SK-MEL-5 (cell line): Measurements from ENCODE around the gene PRR36. TPM values are rescaled to one million over a fixed set of nuclear protein-coding genes. Genes with fewer than 3 reads are reported as not detected.

ENCODE experiments used
- DNase-seq: peaks from one replicate; pipeline ENCODE4 v3.0.0-alpha.2; 2016; ENCODE audit warnings: low read depth, low spot score
- in situ Hi-C: cut with HindIII; loops from 2 replicates; pipeline ENCODE4 v1.10.0; 2016; ENCODE audit warnings: low sequenced_read_pairs, high pct_unique_total_duplicates, low pct_unique_long_range_greater_than_20kb
- total RNA-seq: library from RNA; depleted of rRNA; stranded (reverse); fragments of >200 nt; shearing (Covaris generic); gene quantifications from 2 replicates; pipeline ENCODE4 v1.2.3, GENCODE V29; 2014; rRNA removed

The PRR36 gene
- total RNA-seq, 1 experiment from 2014 or later, result not detected

DNA sequence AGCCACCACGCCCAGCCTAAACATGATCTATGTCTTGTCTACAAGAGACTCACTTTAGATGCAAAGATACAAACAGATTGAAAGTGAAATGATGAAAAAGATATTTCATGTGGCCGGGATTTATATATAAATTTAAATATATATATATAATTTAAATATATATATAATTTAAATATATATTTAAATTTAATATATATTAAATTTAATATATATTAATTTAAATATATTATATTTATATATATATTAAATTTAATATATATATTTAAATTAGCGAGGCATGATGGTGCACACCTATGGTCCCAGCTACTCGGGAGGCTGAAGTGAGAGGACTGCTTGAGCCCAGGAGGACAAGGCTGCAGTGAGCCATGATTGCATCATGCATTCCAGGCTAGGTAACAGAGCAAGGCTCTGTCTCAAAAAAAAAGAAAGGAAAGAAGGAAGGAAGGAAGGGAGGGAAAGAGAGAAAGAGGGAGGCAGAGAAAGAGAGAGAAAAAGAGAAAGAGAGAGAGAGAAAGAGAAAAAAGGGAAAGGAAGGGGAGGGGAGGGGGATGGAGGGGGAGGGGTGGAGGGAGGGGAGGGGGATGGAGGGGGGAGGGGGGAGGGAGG, 51.2 kb downstream of the PRR36 start:
- in situ Hi-C loops, result no loop called here
- DNase-seq, result no peak

DNA sequence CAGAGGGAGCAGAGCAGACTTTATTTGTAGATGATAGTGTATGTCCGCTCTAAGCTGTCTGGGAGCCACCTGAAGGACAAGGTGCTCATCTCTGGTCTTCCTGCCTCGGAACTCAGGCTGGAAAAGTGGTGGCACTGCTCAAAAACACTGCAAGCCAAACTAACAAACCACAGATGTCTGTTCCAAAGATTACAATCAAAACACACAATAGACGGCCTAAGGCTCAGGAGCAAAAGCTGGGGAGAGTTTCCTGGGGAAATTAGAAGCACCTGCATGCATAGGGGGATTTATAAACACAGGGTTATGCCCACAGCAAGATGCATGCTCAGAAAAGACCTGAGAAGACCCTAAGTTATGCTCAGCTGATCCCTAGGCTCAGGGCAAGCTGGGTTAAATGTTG, 53.6 kb downstream of the PRR36 start:
- no peak for DNase-seq
- in situ Hi-C loops, result no loop called here

DNA sequence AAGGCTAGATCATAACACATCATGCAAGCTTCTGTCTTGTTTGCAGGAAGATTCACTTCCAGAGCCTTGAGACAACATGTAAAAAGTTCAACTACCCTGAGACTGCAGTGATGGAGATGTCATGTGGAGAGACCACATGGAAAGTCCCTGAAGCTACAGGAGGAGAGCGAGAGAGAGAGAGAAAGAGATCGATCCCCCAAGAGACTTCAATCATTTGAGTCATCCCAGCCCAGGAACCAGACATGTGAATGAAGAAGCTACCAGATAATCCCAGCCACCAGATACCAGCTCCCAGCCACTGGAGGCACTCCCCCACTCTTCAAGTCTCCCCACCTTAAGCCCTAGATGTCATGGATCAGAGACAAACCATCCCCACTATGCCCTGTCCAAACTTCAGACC, 54.9 kb downstream of the PRR36 start:
- no peak for DNase-seq
- in situ Hi-C loops, result no loop called here

DNA sequence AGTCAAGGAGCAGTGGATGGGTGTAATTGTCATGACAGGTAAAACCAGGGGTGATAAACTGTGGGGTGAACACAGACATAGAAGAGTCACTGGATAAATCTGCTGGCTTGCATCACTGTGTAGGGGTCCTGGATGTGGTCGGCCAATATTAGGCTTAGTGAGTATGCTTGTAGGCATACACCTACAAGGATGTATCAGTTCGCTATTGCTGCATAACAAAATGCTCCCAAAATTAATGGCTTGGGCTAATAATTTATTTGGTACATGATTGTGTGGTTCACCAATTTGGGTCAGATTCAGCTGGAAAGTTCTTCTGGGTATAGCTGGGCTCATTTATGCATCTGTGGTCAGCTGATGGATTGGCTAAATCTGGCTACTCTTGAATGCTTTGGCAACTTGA, 55.4 kb downstream of the PRR36 start:
- in situ Hi-C loops, result no loop called here

More for the DNA sequence above, 55.4 kb downstream of the PRR36 start:
- DNase-seq, result no peak

Other genes with a start within 250 kb of the PRR36 start
- gene XAB2, start 244.8 kb downstream of the PRR36 start, total RNA-seq, result 21.5 and 25.1 TPM in 2 replicates
- gene PET100, start 244.6 kb downstream of the PRR36 start, total RNA-seq, result 29.4 and 31.8 TPM in 2 replicates
- gene PCP2, start 240.7 kb downstream of the PRR36 start, total RNA-seq, result not detected in 2 replicates
- gene STXBP2, start 237.3 kb downstream of the PRR36 start, total RNA-seq, result 1.0 and 1.3 TPM in 2 replicates
- not detected in 2 replicates for gene RETN, start 205.3 kb downstream of the PRR36 start, total RNA-seq
- not detected in 2 replicates for gene MCEMP1, start 197.3 kb downstream of the PRR36 start, total RNA-seq
- 37.5 and 54.0 TPM in 2 replicates for gene TRAPPC5, start 193.6 kb downstream of the PRR36 start, total RNA-seq
- not detected in 2 replicates for gene FCER2, start 172.3 kb downstream of the PRR36 start, total RNA-seq
- not detected in 2 replicates for gene CLEC4G, start 142.3 kb downstream of the PRR36 start, total RNA-seq
- gene CD209, start 126.9 kb downstream of the PRR36 start, total RNA-seq, result not detected in 2 replicates
- gene CLEC4M, start 111.1 kb downstream of the PRR36 start, total RNA-seq, result not detected in 2 replicates
- 4.8 and 7.2 TPM in 2 replicates for gene EVI5L, start 44.2 kb downstream of the PRR36 start, total RNA-seq
- gene LRRC8E, start 14.1 kb upstream of the PRR36 start, total RNA-seq, result 0.08 TPM in 1 of 2 replicates, not detected in the other
- gene MAP2K7, start 29.5 kb upstream of the PRR36 start, total RNA-seq, result 5.7 and 6.4 TPM in 2 replicates
- not detected in 2 replicates for gene TGFBR3L, start 40.4 kb upstream of the PRR36 start, total RNA-seq
- gene SNAPC2, start 45.9 kb upstream of the PRR36 start, total RNA-seq, result 16.7 and 21.5 TPM in 2 replicates
- 0.37 and 0.42 TPM in 2 replicates for gene CTXN1, start 51.7 kb upstream of the PRR36 start, total RNA-seq
- 71.4 and 76.4 TPM in 2 replicates for gene TIMM44, start 69.3 kb upstream of the PRR36 start, total RNA-seq
- 37.8 and 40.4 TPM in 2 replicates for gene ELAVL1, start 131.3 kb upstream of the PRR36 start, total RNA-seq
- not detected in 2 replicates for gene CCL25, start 178.4 kb upstream of the PRR36 start, total RNA-seq